SH-SY5Y (cell line): ENCODE measurements around the gene IDH3A.

Source experiments
- GATA2 ChIP-seq: IDR thresholded peaks from 2 replicates; pipeline ENCODE4 v1.6.1; 2011; ENCODE audit warnings: mild to moderate bottlenecking, low read depth, low read length
- GATA3 ChIP-seq: IDR thresholded peaks from 2 replicates; pipeline ENCODE4 v1.6.1; 2011; ENCODE audit warnings: low read depth, mild to moderate bottlenecking, low read length, moderate library complexity

DNA sequence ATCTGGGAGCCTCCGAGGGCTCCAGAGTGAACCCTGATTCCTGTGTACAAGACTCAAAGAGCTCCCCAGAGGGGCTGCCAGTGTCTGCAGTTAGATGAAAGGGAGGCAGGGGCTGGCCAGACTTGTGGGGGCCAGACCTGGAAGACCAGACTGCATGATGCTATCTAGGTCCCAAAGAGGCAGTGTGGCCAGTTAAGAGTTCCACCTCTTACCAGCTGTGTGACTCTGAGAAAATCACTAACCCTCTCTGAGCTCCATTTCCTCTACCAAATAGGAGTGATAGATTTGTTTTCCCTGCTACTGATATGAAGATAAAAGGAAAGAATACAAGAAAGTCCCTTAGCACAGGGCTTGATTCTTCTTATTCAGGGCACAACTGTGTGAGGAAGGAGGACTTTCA is 56.2 kb downstream of the IDH3A start:
- TF ChIP-seq GATA2: no peak
- TF ChIP-seq GATA3: no peak
